HCT116 (cell line): ENCODE results near the gene PDXK. TPM values are rescaled to one million over a fixed set of nuclear protein-coding genes. Genes with fewer than 3 reads are reported as not detected.

ENCODE experiments used
- ATAC-seq: fragments of 200-7000 bp; cut with Tn5 transposase; 2 replicates; pipeline ENCODE4 v1.9.1; 2020; ENCODE audit warnings: mild to moderate bottlenecking, moderate library complexity
- BruUV-seq: library from RNA; stranded (reverse); fragments of 400-500 nt; replicated peaks from 2 replicates; lab custom pipeline; 2021; lab: Mats Ljungman, UMichigan
- CTCF ChIA-PET: fragments of 300-600 bp; sonication (Branson Sonifier 250); formaldehyde crosslinking; loops from one replicate; lab custom pipeline; 2021; ENCODE audit warnings: antibody characterized with exemption; lab: Charles Lee
- POLR2A ChIA-PET: fragments of 300-600, 350-600 bp; sonication (Branson Sonifier 250); formaldehyde crosslinking; loops from one replicate; lab custom pipeline; 2021; ENCODE audit warnings: antibody characterized with exemption; lab: Charles Lee
- RAD21 ChIA-PET, 2 experiments: fragments of 300-600 bp; sonication (Branson Sonifier 250); formaldehyde crosslinking; loops; one replicate each; lab custom pipeline; 2023; ENCODE audit warnings: low total read pairs in 2 of 2; ENCODE audit not compliant: uncharacterized antibody in 2 of 2, unreplicated experiment in 2 of 2, low non-redundant PET in 1 of 2; lab: Charles Lee
- DNase-seq: peaks from one replicate; pipeline ENCODE4 v3.0.0-alpha.2; 2010; ENCODE audit warnings: low read depth, low spot score
- H2AFZ ChIP-seq: fragments of 200-600 bp; shearing (Covaris generic), sonication (generic); 2 replicates; pipeline ENCODE4 v1.6.1; 2017; ENCODE audit warnings: low read depth, mixed run types, mixed read lengths, antibody characterized with exemption, low read length; ENCODE audit not compliant: poor library complexity, severe bottlenecking
- H3K27ac ChIP-seq: 2 replicates; pipeline ENCODE4 v1.5.1; 2012; ENCODE audit warnings: low read depth, low read length
- H3K27me3 ChIP-seq: fragments of 200-600 bp; sonication (generic); 2 replicates; pipeline ENCODE4 v1.6.1; 2016; ENCODE audit warnings: mixed run types, low read length, mixed read lengths; ENCODE audit not compliant: insufficient read depth
- H3K36me3 ChIP-seq, 2 experiments: fragments of 200-500 bp in 1 of 2; fragments of 200-600 bp in 1 of 2; sonication (Bioruptor generic) in 1 of 2; sonication (generic) in 1 of 2; 2 replicates each; pipeline versions ENCODE4 v1.5.1 to v1.6.1; 2014 to 2016; ENCODE audit warnings: low read length in 2 of 2, inconsistent platforms in 1 of 2, mixed read lengths in 1 of 2, mixed run types in 1 of 2; ENCODE audit not compliant: insufficient read depth in 2 of 2, control insufficient read depth in 1 of 2
- H3K4me1 ChIP-seq, 2 experiments: fragments of 200-600 bp in 1 of 2; sonication (generic) in 1 of 2; 2 replicates each; pipeline versions ENCODE4 v1.5.1 to v1.6.1; 2012 to 2017; ENCODE audit warnings: low read length in 2 of 2, inconsistent platforms in 1 of 2, mild to moderate bottlenecking in 1 of 2, mixed read lengths in 1 of 2, mixed run types in 1 of 2, moderate library complexity in 1 of 2; ENCODE audit not compliant: insufficient read depth in 2 of 2, control insufficient read depth in 1 of 2
- H3K4me2 ChIP-seq: fragments of 200-600 bp; sonication (generic); 2 replicates; pipeline ENCODE4 v1.6.1; 2017; ENCODE audit warnings: mixed run types, low read length, mixed read lengths
- H3K4me3 ChIP-seq, 2 experiments: fragments of 200-600 bp in 1 of 2; sonication (generic) in 1 of 2; replicated peaks in 1 of 2; 2 replicates each; pipeline ENCODE4 v1.5.1; 2011 to 2016; ENCODE audit warnings: low read length in 2 of 2, control low read depth in 1 of 2, low read depth in 1 of 2, mild to moderate bottlenecking in 1 of 2, mixed read lengths in 1 of 2, mixed run types in 1 of 2
- H3K79me2 ChIP-seq: fragments of 200-600 bp; sonication (generic); 2 replicates; pipeline ENCODE4 v1.6.1; 2017; ENCODE audit warnings: mild to moderate bottlenecking, mixed run types, low read length, moderate library complexity, mixed read lengths; ENCODE audit not compliant: insufficient read depth
- H3K9ac ChIP-seq: fragments of 200-600 bp; sonication (generic); 2 replicates; pipeline ENCODE4 v1.6.1; 2016; ENCODE audit warnings: low read length, mixed read lengths
- H3K9me2 ChIP-seq: fragments of 200-600 bp; sonication (generic), shearing (Covaris generic); 2 replicates; pipeline ENCODE4 v1.6.1; 2017; ENCODE audit warnings: mixed run types, mild to moderate bottlenecking, moderate library complexity; ENCODE audit not compliant: insufficient read depth
- H3K9me3 ChIP-seq, 2 experiments: fragments of 200-500 bp in 1 of 2; fragments of 200-600 bp in 1 of 2; sonication (Bioruptor generic) in 1 of 2; sonication (generic) in 1 of 2; 2 replicates each; pipeline ENCODE4 v1.6.1; 2014 to 2017; ENCODE audit warnings: low read length in 2 of 2, mixed read lengths in 2 of 2, inconsistent platforms in 1 of 2, low read depth in 1 of 2, mild to moderate bottlenecking in 1 of 2, mixed run types in 1 of 2, moderate library complexity in 1 of 2; ENCODE audit not compliant: control insufficient read depth in 1 of 2, insufficient read depth in 1 of 2
- H4K20me1 ChIP-seq: fragments of 200-600 bp; sonication (generic), shearing (Covaris generic); 2 replicates; pipeline ENCODE4 v1.6.1; 2017; ENCODE audit warnings: mixed run types, mild to moderate bottlenecking, moderate library complexity; ENCODE audit not compliant: insufficient read depth
- CEBPB ChIP-seq: IDR thresholded peaks from 2 replicates; pipeline ENCODE4 v1.6.1; 2012; ENCODE audit warnings: low read depth
- EGR1 ChIP-seq: IDR thresholded peaks from 2 replicates; pipeline ENCODE4 v1.6.1; 2012; ENCODE audit warnings: low read depth
- FOSL1 ChIP-seq: IDR thresholded peaks from 2 replicates; pipeline ENCODE4 v1.6.1; 2012; ENCODE audit warnings: low read depth
- JUND ChIP-seq: IDR thresholded peaks from 2 replicates; pipeline ENCODE4 v1.6.1; 2012
- POLR2AphosphoS5 ChIP-seq: IDR thresholded peaks from 2 replicates; pipeline ENCODE4 v1.6.1; 2011; ENCODE audit warnings: mild to moderate bottlenecking, low read depth, low read length, moderate library complexity
- RAD21 ChIP-seq: IDR thresholded peaks from 2 replicates; pipeline ENCODE4 v1.6.1; 2012; ENCODE audit warnings: low read depth, mild to moderate bottlenecking
- SIN3A ChIP-seq: IDR thresholded peaks from 2 replicates; pipeline ENCODE4 v1.6.1; 2012; ENCODE audit warnings: low read depth
- SRF ChIP-seq: IDR thresholded peaks from 2 replicates; pipeline ENCODE4 v1.6.1; 2012; ENCODE audit warnings: low read depth
- TCF7L2 ChIP-seq: IDR thresholded peaks from 2 replicates; pipeline ENCODE4 v1.7.0; 2011; ENCODE audit warnings: borderline replicate concordance, inconsistent platforms; ENCODE audit not compliant: insufficient read depth, insufficient read length; ENCODE audit errors: extremely low read depth
- ZNF274 ChIP-seq: fragments of 200-500 bp; sonication (Bioruptor generic); IDR thresholded peaks from 2 replicates; pipeline ENCODE4 v1.6.1; 2014; ENCODE audit warnings: mild to moderate bottlenecking, low read depth, low read length, inconsistent platforms
- intact Hi-C: fragments of 100-400 bp; cut with micrococcal nuclease; formaldehyde crosslinking; loops from 2 replicates; pipeline ENCODE4 v1.10.0; 2022
- total RNA-seq: library from RNA; stranded (reverse); gene quantifications from one replicate; pipeline ENCODE4 v1.2.1, GENCODE V29; 2021; ENCODE audit not compliant: unreplicated experiment
- TF ChIP-seq, protein P1 (sequence below), 3 experiments: fragments of 200-600 bp in 1 of 3; sonication (generic) in 1 of 3; IDR thresholded peaks in 2 of 3; conservative IDR thresholded peaks in 1 of 3; 2 replicates each; pipeline ENCODE4 v1.5.1; 2012 to 2017; ENCODE audit warnings: low read depth in 2 of 3, low read length in 2 of 3, antibody characterized with exemption in 1 of 3, borderline replicate concordance in 1 of 3, control low read depth in 1 of 3, mild to moderate bottlenecking in 1 of 3, mixed read lengths in 1 of 3, mixed run types in 1 of 3, moderate library complexity in 1 of 3; ENCODE audit not compliant: insufficient read depth in 1 of 3
- TF ChIP-seq, protein P2 (sequence below): IDR thresholded peaks from 2 replicates; pipeline ENCODE4 v1.6.1; 2011; ENCODE audit warnings: mild to moderate bottlenecking, low read length, moderate library complexity; ENCODE audit not compliant: insufficient replicate concordance; ENCODE audit errors: extremely low read depth

Gene PDXK
- total RNA-seq, 1 experiment from 2014 or later: 127 TPM

DNA sequence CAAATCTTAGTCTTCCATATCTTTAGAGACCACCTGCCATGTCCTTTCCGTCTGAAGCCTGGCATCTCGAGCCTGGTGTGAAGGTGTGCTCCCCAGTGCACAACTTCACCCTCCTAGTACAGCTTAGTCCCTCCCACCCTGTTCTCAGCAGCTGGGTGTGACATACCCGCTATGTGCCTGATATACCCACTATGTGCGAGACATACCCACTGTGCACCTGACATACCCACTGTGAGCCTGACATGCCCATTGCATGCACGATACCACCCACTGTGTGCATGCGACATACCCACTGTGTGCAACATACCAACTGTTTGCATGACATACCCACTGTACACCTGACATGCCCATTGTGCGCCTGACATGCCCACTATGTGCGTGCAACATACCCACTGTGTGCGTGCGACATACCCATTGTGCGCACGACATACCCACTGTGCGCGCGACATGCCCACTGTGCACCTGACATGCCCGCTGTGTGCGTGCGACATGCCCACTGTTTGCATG lies 67.4 kb downstream of the PDXK start:
- H3K9me3 ChIP-seq: no peaks in the 10 kb centered on the region
- peaks cover 20% of the 10 kb centered on the region for H3K79me2 ChIP-seq
- no peaks in the 10 kb centered on the region for H3K27me3 ChIP-seq
- no peak overlapping the region for H3K4me3 ChIP-seq
- H2AFZ ChIP-seq: no peak overlapping the region
- BruUV-seq: no TSS peak
- no peaks in the 10 kb centered on the region for H3K9me2 ChIP-seq
- no peak for ATAC-seq
- peaks cover 7 to 33% of the 10 kb centered on the region in 2 experiments; a peak in 3 of 4 replicates for H3K4me1 ChIP-seq
- intact Hi-C loops: no loop called here
- H3K4me2 ChIP-seq: no peak overlapping the region
- H3K27ac ChIP-seq: no peak overlapping the region
- H3K9ac ChIP-seq: no peak overlapping the region
- POLR2A ChIA-PET: no interaction called here
- TF ChIP-seq TCF7L2 (no peak), ZNF274 (no peak), EGR1 (no peak), JUND (no peak)
- TF ChIP-seq, all 23 proteins: peak for 0
- ChIA-PET RAD21 (no interaction called here), CTCF (no interaction called here)
- Histone ChIP-seq H4K20me1 (no peaks in the 10 kb centered on the region; the same call in 1 of the 2 replicates), H3K36me3 (peaks cover 0 to 8% of the 10 kb centered on the region in 2 experiments; a peak in 1 of 4 replicates)
- DNase-seq: no peak

DNA sequence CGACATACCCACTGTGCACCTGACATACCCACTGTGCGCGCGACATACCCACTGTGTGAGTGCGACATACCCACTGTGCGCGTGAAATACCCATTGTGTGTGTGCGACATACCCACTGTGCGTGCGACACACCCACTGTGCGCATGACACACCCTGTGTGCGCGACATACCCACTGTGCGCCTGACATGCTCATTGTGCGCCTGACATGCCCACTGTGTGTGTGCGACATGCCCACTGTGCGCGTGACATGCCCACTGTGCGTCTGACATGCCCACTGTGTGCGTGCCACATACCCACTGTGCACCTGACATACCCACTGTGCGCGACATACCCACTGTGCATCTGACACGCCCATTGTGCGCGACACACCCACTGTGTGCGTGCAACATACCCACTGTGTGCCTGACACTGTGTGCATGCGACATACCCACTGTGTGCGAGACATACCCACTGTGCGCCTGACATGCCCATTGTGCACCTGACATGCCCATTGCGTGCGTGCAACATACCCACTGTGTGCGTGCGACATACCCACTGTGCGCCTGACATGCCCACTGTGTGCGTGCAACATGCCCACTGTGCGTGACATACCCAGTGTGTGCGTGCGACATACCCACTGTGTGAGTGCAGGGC lies 68.0 kb downstream of the PDXK start:
- no TSS peak for BruUV-seq
- Histone ChIP-seq H3K79me2 (peaks cover 26% of the 10 kb centered on the region), H3K4me3 (no peak overlapping the region), H4K20me1 (no peaks in the 10 kb centered on the region; the same call in 1 of the 2 replicates), H3K36me3 (peaks cover 3 to 12% of the 10 kb centered on the region in 2 experiments), H3K27ac (no peak overlapping the region), H3K27me3 (no peaks in the 10 kb centered on the region), H3K4me1 (peaks cover 7 to 32% of the 10 kb centered on the region in 2 experiments; a peak in 3 of 4 replicates), H3K9me2 (no peaks in the 10 kb centered on the region), H3K9ac (no peak overlapping the region), H3K9me3 (no peaks in the 10 kb centered on the region), H2AFZ (no peak overlapping the region), H3K4me2 (no peak overlapping the region)
- ATAC-seq (no peak), DNase-seq (no peak)
- POLR2A ChIA-PET: no interaction called here
- RAD21 ChIA-PET: no interaction called here
- TF ChIP-seq, protein P1, sequence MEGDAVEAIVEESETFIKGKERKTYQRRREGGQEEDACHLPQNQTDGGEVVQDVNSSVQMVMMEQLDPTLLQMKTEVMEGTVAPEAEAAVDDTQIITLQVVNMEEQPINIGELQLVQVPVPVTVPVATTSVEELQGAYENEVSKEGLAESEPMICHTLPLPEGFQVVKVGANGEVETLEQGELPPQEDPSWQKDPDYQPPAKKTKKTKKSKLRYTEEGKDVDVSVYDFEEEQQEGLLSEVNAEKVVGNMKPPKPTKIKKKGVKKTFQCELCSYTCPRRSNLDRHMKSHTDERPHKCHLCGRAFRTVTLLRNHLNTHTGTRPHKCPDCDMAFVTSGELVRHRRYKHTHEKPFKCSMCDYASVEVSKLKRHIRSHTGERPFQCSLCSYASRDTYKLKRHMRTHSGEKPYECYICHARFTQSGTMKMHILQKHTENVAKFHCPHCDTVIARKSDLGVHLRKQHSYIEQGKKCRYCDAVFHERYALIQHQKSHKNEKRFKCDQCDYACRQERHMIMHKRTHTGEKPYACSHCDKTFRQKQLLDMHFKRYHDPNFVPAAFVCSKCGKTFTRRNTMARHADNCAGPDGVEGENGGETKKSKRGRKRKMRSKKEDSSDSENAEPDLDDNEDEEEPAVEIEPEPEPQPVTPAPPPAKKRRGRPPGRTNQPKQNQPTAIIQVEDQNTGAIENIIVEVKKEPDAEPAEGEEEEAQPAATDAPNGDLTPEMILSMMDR (IDR thresholded peaks at IDR 0.05 in 2 of 3, conservative IDR thresholded peaks at IDR 0.05 in 1 of 3; ENCODE audit: borderline replicate concordance in 1 of 3, insufficient read depth in 1 of 3, low read depth in 2 of 3, low read length in 2 of 3): no peak
- TF ChIP-seq SRF (no peak), RAD21 (no peak), SIN3A (no peak), POLR2AphosphoS5 (no peak), CEBPB (no peak), FOSL1 (no peak)
- TF ChIP-seq, protein P2, sequence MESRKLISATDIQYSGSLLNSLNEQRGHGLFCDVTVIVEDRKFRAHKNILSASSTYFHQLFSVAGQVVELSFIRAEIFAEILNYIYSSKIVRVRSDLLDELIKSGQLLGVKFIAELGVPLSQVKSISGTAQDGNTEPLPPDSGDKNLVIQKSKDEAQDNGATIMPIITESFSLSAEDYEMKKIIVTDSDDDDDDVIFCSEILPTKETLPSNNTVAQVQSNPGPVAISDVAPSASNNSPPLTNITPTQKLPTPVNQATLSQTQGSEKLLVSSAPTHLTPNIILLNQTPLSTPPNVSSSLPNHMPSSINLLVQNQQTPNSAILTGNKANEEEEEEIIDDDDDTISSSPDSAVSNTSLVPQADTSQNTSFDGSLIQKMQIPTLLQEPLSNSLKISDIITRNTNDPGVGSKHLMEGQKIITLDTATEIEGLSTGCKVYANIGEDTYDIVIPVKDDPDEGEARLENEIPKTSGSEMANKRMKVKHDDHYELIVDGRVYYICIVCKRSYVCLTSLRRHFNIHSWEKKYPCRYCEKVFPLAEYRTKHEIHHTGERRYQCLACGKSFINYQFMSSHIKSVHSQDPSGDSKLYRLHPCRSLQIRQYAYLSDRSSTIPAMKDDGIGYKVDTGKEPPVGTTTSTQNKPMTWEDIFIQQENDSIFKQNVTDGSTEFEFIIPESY: no peak
- intact Hi-C loops: no loop called here
- CTCF ChIA-PET: no interaction called here
